HG02759 (cell line): ENCODE results near the gene NCOA6.

Experiments
- ATAC-seq: cut with Tn5 transposase; IDR thresholded peaks from one replicate; pipeline ENCODE4 v1.9.1; 2021; ENCODE audit warnings: mild to moderate bottlenecking, moderate library complexity; ENCODE audit not compliant: unreplicated experiment

The NCOA6 gene

DNA sequence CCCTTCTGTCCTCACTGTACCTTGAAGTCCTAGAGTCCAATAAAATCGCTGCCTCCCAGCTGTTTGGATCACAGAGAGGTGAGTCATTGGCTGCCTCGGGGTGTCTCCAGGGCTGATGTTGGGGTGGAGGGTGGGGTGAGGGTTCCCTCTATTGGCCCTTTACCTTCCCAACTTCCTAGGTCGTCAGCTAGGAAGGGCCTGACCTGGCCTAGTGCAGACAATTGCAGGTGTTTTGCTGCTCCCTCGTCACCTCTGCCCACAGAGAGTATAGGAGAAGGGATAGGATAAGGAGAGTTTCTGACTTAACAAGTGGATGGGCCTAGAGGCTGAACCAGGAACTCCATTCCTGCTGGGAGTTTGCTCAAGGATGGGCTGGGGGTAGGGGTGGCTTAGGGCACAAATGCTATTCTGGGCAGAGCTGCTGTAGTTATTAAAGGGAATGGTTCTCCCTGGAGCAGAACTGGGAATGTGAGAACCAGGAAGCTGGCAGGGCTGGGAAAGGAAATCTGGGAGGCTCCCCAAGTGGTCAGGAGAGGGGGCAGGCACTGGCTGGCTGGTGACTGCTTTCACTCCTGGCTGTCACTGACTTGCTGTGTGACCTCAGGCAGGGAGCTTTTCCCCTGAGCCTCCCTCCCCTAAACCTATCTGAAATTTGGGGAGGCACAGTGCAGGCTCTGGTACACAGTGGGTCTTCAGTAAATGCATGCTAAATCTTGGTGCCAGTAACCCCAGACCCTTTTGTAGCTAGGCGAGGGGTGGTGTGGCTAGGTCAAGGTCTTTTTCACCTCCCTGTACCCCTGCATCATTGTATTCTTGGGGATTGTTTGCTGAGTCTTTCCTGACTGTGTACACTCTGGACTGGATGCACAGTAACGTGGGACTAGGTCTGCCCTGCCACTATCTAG lies 119.8 kb downstream of the NCOA6 start:
- no peak for ATAC-seq

DNA sequence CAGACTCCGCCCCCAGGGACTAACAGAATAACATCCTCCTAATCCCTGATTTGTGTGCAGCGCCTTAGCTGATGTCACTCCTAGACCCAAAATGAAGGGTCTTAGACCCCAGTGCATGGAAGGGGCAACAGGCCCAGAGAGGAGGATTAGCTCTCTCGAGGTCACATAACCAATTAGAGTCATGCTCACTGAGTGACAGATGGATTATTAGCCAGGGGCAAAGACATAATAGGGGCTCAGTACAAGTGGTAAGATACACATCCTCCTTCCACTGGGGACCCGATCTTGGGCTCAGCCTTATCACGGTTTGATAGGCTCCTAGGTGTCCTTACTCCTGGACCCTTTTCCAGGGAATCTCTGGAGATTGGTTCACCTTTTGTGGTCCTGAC lies 120.4 kb downstream of the NCOA6 start:
- no peak for ATAC-seq

DNA sequence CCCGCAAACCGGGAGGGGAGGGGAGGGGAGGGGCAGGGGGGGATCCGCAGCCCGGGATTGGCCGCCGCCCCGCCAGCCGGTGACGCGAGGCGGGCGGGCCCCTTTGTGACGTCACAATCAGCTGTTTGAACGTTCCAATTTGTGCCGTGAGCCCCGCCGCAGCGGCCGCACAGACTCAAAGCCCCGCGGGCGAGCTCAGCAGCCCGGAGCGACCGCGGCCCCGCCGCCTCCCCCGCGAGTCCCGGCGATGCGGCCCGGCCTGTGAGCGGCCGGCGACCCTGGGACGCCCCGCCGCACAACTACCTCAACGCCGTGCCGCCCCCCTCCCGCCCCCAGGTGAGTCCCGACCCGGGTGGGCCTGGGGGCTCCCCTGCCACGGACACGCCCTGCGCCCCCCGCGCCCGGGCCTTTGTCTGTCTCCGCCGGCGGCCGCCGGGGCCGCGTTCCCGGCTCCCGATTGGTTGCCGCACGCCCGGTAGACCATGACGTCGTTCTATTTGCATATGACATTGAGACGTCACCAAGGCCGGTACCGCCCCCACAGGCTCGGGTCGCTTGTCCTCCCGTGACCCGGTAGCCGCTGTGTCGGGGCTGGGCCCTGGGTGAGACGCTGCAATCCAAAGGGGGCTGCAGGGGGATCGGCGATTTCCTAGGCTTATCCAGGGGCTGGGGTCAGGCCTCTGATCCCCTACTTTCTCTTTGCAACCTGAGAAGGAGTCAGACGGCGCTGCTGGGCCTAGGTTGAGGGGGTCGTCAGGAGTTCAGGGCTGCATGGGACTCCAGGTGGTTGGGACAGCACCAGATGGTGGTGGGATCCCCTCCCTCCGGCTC lies 121.1 kb downstream of the NCOA6 start, which contains the start of gene TP53INP2:
TP53INP2 (plus strand) TSS at position 168 of the 831 bp plus-strand sequence. CDS start 4,396 bp downstream, outside the sequence.
- peak; percentile 59 for ATAC-seq

DNA sequence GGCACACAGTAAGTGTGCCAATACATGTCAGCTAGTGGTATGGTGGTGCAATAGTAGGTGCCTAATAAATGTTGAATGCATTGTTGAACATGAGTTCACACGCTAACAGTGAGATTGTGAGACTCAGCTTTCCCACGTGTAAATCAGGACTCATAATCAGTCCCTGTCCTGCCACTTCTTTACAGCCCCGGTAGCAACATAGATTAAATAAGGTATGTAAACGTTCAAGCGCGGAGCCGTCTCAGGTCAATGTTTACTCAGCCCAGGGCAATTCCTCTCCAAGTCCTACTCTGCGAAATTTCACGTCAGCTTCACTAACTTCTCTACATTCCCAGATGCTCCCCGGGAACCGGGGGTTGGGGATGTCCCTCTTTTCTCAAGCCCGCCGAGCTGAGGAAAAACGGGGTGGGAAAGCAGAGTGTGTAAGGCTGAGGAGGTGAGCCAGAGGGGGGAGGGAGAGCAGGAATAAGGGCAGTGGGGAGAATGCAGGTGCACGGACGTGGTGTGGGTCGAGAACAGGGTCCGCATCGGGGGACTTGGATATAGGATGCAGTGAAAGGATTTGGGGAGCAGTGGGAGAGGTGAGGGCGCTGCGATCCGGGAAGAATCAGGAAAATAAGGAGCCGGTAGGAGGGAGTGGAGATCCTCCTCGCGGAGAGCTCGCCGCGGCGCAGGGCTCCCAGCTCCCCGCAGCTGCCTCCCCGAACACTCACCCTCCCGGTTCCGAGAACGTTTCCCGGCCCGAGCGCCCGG lies 121.9 kb downstream of the NCOA6 start:
- no peak for ATAC-seq

DNA sequence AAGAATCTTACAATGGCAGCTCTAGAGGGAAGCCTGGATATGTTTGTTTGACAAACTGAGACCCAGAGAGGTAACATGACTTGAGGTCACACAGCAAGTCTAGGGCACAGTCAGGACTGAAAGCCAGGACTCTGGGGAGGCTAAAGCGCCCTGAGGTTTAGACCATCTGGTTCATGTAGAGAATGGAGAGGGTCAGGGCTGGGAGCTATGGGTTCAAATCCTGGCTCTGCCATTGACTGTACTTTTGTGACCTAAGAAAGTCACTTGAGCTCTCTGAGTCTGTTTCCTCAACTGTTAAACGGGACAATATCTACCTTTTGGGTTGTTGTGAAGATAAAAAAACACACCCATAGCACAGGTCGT lies 122.4 kb downstream of the NCOA6 start:
- ATAC-seq = no peak

DNA sequence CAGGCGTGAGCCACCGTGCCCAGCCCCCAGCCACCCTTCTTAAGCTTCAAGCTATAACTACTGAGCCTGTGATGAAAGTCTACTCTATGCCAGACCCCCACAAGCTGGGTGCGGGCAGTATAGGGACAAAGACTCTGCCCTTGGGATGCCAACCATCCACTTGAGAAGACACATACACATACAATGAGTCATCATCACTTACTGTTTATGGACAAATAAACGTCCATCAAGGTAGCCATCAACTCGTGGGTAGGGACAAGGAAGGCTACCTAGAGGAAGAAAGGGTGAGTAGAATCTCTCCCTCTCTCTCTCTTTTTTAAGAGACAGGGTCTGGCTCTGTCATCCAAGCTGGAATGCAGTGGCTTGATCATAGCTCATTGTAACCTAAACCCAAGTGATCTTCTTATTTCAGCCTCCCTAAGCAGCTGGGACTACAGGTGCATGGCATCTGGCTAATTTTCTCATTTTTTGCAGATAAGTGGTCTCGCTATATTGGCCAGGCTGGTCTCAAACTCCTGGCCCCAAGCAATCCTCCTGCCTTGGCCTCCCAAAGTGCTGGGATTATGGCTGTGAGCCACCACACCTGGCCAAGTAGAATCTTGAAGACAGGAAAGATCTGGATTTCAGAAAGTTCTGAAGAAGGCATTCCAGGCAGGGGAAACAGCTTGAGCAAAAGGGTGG lies 123.9 kb downstream of the NCOA6 start:
- no peak for ATAC-seq

DNA sequence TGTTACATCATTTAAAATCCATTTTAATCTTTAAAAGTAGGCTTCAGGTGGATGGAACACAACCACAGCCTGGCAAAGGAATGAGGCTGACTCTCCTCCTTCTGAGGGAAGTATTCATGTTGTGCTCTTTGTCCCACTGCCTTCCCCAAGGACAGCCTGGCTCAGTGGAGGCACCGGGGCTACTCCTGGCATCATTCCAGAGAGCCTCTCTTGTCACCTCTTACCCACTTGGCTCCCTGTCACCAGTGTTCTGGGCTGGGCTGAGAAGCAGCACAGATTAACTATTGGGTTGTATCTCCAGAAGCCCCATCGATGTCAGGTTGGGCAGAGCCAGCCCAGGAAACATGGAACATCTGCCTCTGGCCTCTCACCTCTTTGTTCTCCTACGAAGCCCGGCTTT lies 132.0 kb downstream of the NCOA6 start:
- no peak for ATAC-seq

DNA sequence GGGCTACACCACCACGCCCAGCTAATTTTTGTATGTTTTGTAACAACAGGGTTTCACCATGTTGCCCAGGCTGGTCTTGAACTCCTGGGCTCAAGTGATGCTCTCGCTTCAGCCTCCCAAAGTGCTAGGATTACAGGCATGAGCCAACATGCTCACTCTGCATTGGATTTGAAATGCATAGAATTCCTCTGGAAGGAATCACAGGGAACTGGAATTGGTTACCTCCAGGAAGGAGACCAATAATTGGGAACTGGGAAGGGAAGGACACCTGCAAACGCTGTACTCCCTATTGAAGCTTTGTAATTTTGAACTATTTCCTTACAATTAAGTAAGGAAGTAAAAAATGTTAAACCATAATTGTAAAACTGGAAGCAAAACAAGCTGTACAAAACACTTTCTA lies 133.6 kb downstream of the NCOA6 start:
- ATAC-seq = no peak

DNA sequence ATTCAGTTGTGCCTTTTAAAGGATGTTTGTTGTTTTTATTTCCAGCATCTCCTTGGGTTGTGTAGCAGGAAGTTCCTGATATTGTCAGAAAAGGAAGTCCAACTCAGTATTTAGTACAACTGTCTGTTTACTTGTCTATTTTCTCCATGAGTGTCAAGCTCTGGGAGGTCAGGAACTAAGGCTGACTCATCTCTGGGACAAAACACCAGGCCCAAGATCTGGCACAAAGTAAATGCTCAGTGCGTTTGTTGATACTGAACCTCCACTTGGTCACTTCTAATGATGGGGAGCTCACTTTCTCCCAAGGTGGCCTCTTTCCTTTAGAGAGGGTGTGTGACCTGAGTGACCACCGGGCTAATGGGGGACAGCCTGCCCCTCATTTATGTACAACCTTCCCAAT lies 136.0 kb downstream of the NCOA6 start:
- no peak for ATAC-seq

DNA sequence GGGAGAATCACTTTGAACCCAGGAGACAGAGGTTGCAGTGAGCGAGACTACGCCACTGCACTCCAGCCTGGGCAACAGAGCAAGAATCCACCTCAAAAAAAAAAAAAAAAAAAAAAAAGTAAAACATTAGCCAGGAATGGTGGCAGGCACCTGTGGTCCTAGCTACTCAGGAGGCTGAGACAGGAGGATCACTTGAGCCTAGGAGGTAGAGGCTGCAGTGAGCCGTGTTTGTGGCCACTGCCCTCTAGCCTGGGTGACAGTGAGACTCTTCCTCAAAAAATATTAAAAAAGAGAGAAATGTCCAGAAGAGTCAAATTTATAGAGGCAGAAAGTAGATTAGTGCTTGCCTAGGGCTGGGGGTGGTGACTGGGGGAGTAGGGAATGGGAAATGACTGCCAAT lies 141.8 kb downstream of the NCOA6 start:
- no peak for ATAC-seq

DNA sequence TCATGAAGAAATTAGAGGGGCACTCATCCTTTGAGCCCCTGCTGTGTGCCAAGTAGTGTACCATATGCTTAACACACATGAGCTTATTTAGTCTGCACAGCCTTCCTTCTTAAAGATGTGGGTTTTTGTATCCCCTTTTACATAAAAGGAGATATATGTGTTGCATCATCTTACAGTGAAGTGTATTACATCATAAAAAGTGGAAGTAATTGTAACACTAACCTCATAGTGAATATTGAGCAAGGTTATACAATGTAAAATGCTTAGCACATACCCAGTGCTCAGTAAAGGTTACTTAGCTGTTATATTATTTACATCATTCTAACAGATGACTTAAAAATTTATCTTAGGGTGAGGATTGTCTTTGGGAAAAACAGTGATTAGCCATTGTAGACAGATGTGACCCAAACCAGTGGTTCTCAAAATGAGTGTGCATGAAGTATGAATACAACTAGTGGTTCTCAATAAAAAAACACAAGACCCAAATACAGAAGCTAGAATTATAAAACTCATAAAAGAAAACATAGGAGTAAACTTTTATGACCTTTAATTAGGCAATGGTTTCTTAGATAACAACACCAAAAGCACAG lies 144.8 kb downstream of the NCOA6 start:
- ATAC-seq = no peak

DNA sequence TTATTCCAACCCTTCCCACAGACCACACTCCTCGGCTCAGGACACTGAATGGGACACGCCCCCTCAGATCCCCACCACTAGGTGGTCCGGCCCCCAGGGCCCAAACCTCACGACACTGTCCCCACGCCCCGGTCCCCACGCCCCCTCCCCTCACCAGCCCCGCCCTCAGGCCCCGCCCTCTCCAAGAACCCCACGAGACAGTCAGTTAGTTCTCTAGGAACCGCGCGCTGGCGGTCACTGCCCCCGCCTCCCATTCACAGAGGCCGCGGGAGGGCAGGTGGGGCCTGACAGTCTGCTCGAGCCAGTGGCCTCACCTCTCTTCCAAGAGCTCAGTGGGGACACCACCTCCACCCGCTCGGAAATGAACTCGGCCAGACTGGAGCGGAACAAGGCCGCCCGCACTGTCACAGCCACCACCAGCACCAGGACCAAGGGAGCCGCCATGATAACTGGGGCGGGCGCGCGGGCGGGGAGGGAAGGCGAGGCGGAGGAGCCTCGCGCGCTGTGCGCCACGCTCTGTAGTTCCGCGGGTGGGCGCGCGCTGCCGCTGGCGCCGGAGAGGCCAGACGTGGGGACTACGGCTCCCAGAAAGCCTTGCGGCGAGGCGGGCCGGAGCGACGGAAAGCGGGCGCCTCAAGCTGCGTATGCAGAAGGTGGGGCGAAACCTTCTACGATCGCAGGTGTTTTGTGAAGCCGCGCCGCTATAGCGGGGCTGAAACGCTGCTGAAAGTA lies 148.6 kb downstream of the NCOA6 start, which contains the start of gene PIGU:
PIGU (minus strand) TSS at position 451 of the 732 bp plus-strand sequence; CDS start at position 444, 7 bp downstream.
- peak; percentile 97 for ATAC-seq

DNA sequence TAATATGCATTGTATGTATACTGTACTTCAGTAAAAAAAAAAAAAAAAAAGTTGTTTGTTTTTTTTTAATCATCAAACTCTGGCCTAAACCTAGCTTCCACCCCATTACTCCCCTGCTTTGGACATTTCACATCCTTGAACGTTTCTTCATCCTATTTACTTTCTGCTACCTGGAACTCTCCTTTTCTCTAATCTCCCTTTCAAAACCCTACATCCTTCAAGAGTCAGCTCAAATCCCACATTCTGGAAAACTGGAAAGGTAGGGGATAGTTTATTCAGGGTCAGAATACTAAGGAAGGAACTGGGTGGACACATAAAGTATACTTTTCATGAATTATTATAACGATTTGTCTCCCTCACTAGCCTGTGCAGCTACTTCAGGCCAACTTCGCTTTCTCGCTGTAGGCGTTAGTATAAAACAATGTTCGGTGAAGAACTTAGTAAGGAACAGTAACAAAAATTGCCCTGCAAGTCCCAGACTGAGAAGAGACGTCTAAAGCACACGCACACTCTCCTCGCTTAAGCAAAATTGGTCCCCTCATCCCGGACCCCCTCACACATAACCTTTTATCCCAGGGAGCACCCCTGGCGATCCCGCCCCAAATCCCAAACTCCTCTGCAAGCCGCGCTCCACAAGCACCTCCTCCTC lies 149.3 kb downstream of the NCOA6 start:
- no peak for ATAC-seq

DNA sequence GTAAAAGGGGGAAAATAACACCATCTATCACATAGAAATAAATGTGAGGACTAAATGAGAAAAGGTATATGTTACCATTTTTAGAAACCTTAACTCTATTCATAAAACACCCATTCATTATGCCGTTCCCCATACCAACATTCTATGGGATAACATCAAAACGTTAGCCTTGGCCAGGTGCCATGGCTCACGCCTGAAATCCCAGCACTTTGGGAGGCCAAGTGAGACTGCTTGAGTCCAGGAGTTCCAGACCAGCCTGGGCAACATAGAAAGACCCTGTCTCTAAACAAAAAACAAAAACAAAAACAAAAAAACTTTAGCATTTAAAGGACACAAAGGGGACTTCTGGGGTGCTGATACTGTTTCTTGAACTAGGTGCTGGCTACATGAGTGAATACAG lies 149.9 kb downstream of the NCOA6 start:
- no peak for ATAC-seq

DNA sequence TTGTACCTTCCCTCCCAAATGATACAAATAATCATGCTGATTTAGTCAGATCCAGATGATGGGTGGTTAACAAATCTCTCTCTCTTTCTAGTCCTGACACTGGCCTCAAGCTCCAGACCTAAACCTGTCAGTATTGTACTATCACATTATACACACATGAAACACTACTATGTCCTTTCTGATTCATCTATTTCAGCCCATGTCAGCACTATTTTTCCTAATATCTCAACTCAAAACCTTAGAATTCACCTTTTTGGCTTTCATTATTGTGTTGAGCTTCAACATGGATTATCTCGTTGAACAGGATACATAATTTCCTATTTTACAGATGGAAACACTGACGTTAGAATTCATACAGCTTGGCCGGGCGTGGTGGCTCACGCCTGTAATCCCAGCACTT lies 152.0 kb downstream of the NCOA6 start:
- ATAC-seq = no peak

DNA sequence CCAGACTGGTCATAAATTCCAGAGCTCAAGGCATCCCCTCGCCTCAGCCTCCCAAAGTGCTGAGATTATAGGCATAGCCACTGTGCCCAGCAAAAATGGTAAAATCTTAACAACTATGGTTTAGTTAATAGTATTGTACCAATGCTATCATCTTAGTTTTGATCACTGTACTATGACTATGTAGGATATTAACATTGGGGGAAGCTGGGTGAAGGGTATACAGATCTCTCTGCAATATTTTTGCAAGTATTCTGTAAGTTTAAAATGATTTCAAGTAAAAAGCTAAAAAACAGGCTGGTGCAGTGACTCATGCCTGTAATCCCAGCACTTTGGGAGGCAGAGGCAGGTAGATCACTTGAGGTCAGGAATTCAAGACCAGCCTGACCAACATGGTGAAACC lies 156.4 kb downstream of the NCOA6 start:
- ATAC-seq = no peak
